Sigmoid colon (tissue), 7 donors: Measurements from ENCODE around the gene USP37. TPM values are rescaled to one million over a fixed set of nuclear protein-coding genes. Genes with fewer than 3 reads are reported as not detected.

Experiments used
- DNase-seq: peaks from one replicate; pipeline ENCODE4 v3.0.0-alpha.2; 2019
- H3K27ac ChIP-seq, 4 donors: fragments of 200-600 bp; sonication (generic); one replicate each; pipeline ENCODE4 v1.5.1; 2016 to 2019; ENCODE audit warnings: mild to moderate bottlenecking in 1 of 4
- H3K27me3 ChIP-seq, 3 donors: fragments of 200-600 bp; sonication (generic); one replicate each; pipeline ENCODE4 v1.5.1; 2019; ENCODE audit warnings: mild to moderate bottlenecking in 1 of 3
- H3K36me3 ChIP-seq, 4 donors: fragments of 200-600 bp; sonication (generic); one replicate each; pipeline ENCODE4 v1.5.1; 2016 to 2019
- H3K4me1 ChIP-seq, 4 donors: fragments of 200-600 bp; sonication (generic); one replicate each; pipeline ENCODE4 v1.5.1; 2017 to 2019
- H3K4me3 ChIP-seq, 4 donors: fragments of 200-600 bp; sonication (generic); one replicate each; pipeline ENCODE4 v1.5.1; 2017 to 2019; ENCODE audit warnings: mild to moderate bottlenecking in 2 of 4, moderate library complexity in 1 of 4
- H3K9me3 ChIP-seq, 4 donors: fragments of 200-600 bp in 3 of 4; sonication (generic) in 3 of 4; one replicate each; pipeline versions ENCODE4 v1.5.1 to v1.6.1; 2013 to 2019
- CTCF ChIP-seq, 4 experiments: fragments of 450-650 bp in 3 of 4; fragments of 200-600 bp in 1 of 4; IDR thresholded peaks; one replicate each; pipeline ENCODE4 v1.5.1; 2016 to 2019; ENCODE audit warnings: antibody characterized with exemption in 4 of 4, mild to moderate bottlenecking in 3 of 4, moderate library complexity in 2 of 4
- EP300 ChIP-seq, 4 donors: sonication (generic); formaldehyde crosslinking; IDR thresholded peaks; one replicate each; pipeline ENCODE4 v1.6.1; 2017; ENCODE audit warnings: antibody characterized with exemption in 4 of 4
- POLR2A ChIP-seq, 2 donors: fragments of 450-650 bp; IDR thresholded peaks; one replicate each; pipeline ENCODE4 v1.6.1; 2016; ENCODE audit warnings: antibody characterized with exemption in 2 of 2, mild to moderate bottlenecking in 2 of 2, moderate library complexity in 2 of 2
- POLR2AphosphoS5 ChIP-seq, 4 donors: sonication (generic); formaldehyde crosslinking; IDR thresholded peaks; one replicate each; pipeline ENCODE4 v1.6.1; 2017; ENCODE audit warnings: antibody characterized with exemption in 4 of 4
- WGBS, 2 donors: extraction: QIAGEN DNeasy Blood & Tissue Kit; methylation state at CpG; one replicate each; pipeline ENCODE4 v1.1.7; 2013; 5-methylcytosine and 5-hydroxymethylcytosine counted together
- intact Hi-C: fragments of 100-400 bp; cut with DNase I; formaldehyde crosslinking; loops from one replicate; pipeline ENCODE4 v1.15.1; 2023
- polyA plus RNA-seq, 3 donors: library from polyadenylated mRNA; stranded (reverse); fragments of 200-250 nt; gene quantifications; one replicate each; pipeline ENCODE4 v1.2.3, GENCODE V29; 2013
- total RNA-seq, 4 donors: library from RNA; depleted of rRNA; stranded (reverse); fragments of >200 nt; gene quantifications; one replicate each; pipeline ENCODE4 v1.1.0, GENCODE V29; 2016
- donor health status: healthy with polysubstance abuse.
- donor health status: Bipolar disorder and iron deficiency.
- donor health status: healthy.

The USP37 gene
- total and polyA plus RNA-seq, 7 donors, result 1.8 to 11.4 (median 6.6) TPM

DNA sequence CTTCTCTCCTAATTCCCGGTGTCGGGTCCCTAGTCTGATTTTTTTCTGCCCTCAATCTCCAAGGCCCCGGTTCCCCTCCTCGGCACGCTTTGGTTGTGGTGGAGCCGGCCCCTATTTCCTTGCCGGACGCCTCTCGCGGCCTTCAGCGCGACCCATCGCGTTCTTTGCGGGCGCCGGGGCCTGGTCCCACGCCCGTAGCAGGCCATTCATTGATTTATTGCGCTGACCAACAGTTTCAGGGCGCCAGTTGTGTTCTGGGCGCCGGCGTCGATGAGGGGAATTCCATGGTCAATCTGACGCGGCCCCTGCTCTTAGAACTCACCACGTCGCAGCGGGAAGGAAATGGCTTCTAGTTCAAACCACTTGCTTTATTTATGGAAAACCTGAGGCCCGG lies 884 bp upstream of the USP37 start:
- peak overlapping the region; percentile 60 to 72 (median 67) for H3K4me3 ChIP-seq
- intact Hi-C loops, result loop anchor here (2.0 to 5.0 kb wide), 4 partner anchors 48 to 277 kb away; partner anchors contain the start of gene TMBIM1
- peak; percentile 78 for DNase-seq
- TF ChIP-seq POLR2AphosphoS5 (IDR thresholded peaks at IDR 0.05), result no peak
- TF ChIP-seq CTCF (IDR thresholded peaks at IDR 0.05), result no peak
- TF ChIP-seq EP300 (IDR thresholded peaks at IDR 0.05), result no peak
- no peak for TF ChIP-seq POLR2A (IDR thresholded peaks at IDR 0.05)
- H3K27me3 ChIP-seq, result no peaks in the 10 kb centered on the region
- peaks cover 0 to 40% (median 36%) of the 10 kb centered on the region in 4 donors for H3K4me1 ChIP-seq
- H3K27ac ChIP-seq, result peak overlapping the region; percentile 91 to 96 (median 94)
- no peaks in the 10 kb centered on the region for H3K9me3 ChIP-seq
- 0% methylated on average over 31 of the region's 31 CpGs for WGBS, 2 donors
- peaks cover 0 to 12% (median 5%) of the 10 kb centered on the region in 4 donors for H3K36me3 ChIP-seq

DNA sequence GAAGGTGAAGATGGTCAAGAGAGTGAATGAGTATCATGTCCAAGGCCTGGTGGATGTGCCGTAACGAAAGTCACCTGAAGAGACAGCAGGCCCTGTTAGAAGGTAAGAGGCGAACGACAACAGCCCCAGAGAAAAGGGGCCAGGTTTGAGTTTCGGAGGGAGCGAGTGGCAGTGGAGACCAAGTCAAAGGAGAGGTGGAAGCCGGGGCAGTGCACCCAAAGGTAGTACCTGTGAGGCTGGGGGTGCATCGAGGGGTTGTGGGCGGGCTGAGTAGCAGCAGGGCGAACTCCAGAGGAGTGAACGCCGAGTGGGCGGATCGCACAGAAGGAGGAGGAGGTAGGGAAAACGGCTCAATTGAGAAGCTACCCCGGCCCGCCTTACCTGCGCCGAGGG lies 358 bp downstream of the USP37 start:
- TF ChIP-seq POLR2AphosphoS5 (IDR thresholded peaks at IDR 0.05) (no peak), CTCF (IDR thresholded peaks at IDR 0.05) (no peak), EP300 (IDR thresholded peaks at IDR 0.05) (no peak), POLR2A (IDR thresholded peaks at IDR 0.05) (no peak)

DNA sequence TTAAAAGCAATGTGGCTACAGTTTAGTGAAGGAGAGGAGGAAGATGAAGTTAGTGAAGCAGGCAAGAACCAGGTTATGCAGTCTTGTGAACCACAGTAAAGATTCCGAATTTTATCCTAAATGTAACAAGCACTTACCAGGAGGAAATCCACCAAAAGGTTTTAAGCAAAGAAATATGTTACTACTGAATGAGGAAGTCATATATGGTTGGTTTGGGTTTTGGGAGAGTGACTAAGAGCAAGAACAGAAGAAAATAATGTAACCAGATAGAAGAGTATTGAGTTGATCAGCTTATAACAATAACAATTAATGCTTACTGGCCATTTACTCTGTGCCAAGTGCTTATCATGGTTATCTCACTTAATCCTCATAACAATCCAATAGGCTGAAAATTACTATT lies 1.9 kb downstream of the USP37 start:
- no peak for TF ChIP-seq POLR2A (IDR thresholded peaks at IDR 0.05)
- no peak for TF ChIP-seq CTCF (IDR thresholded peaks at IDR 0.05)
- no peak for TF ChIP-seq POLR2AphosphoS5 (IDR thresholded peaks at IDR 0.05)
- no peak for TF ChIP-seq EP300 (IDR thresholded peaks at IDR 0.05)
- H3K4me3 ChIP-seq, result no peak overlapping the region
- 76 to 94% methylated on average over 1 of the region's 1 CpG for WGBS, 2 donors
- no peaks in the 10 kb centered on the region for H3K27me3 ChIP-seq
- H3K27ac ChIP-seq, result peak overlapping the region in 1 of 4 donors; percentile 95
- H3K36me3 ChIP-seq, result peaks cover 0 to 5% (median 1%) of the 10 kb centered on the region in 4 donors
- intact Hi-C loops, result loop anchor here (5.0 kb wide), 3 partner anchors 51 to 274 kb away; partner anchors contain the start of gene TMBIM1
- peaks cover 0 to 34% (median 31%) of the 10 kb centered on the region in 4 donors for H3K4me1 ChIP-seq
- no peaks in the 10 kb centered on the region for H3K9me3 ChIP-seq
- DNase-seq, result no peak

More for the DNA sequence above, 358 bp downstream of the USP37 start:
- peaks cover 0 to 8% (median 5%) of the 10 kb centered on the region in 4 donors for H3K36me3 ChIP-seq
- intact Hi-C loops, result loop anchor here (2.0 to 5.0 kb wide), 4 partner anchors 50 to 275 kb away; partner anchors contain the start of gene TMBIM1
- no peaks in the 10 kb centered on the region for H3K9me3 ChIP-seq
- peak overlapping the region; percentile 91 to 96 (median 94) for H3K27ac ChIP-seq
- WGBS, 2 donors, result 0 to 1% methylated on average over 19 of the region's 19 CpGs
- no peaks in the 10 kb centered on the region for H3K27me3 ChIP-seq
- peaks cover 0 to 39% (median 35%) of the 10 kb centered on the region in 4 donors for H3K4me1 ChIP-seq
- no peak for DNase-seq
- H3K4me3 ChIP-seq, result peak overlapping the region; percentile 60 to 76 (median 70)

DNA sequence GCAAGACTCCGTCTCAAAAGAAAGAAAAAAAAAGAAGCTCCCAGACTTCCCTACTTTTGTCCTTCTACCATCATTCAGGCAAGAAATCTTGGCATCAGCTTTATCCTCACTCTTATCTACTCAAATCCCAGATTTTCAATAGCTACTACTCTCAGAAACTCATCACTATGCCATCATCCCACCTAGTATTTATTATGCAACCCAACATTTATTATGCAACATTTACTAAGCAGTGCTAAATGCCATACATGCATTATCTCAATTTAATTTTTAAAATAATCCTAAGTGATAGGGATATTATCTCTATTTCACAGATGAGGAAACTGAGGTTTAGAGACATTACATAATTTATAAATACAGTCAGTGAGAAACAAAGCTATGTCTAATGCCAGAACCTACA lies 4.1 kb downstream of the USP37 start:
- H3K27ac ChIP-seq, result no peak overlapping the region
- TF ChIP-seq CTCF (IDR thresholded peaks at IDR 0.05) (no peak), POLR2AphosphoS5 (IDR thresholded peaks at IDR 0.05) (no peak), POLR2A (IDR thresholded peaks at IDR 0.05) (no peak), EP300 (IDR thresholded peaks at IDR 0.05) (no peak)
- no peak for DNase-seq
- H3K4me1 ChIP-seq, result peaks cover 0 to 13% (median 10%) of the 10 kb centered on the region in 4 donors
- peaks cover 0 to 24% (median 3%) of the 10 kb centered on the region in 4 donors for H3K36me3 ChIP-seq
- 88 to 100% methylated on average over 1 of the region's 1 CpG for whole genome bisulfite sequencing, 2 donors
- intact Hi-C loops, result no loop called here
- no peak overlapping the region for H3K4me3 ChIP-seq
- no peaks in the 10 kb centered on the region for H3K9me3 ChIP-seq
- no peaks in the 10 kb centered on the region for H3K27me3 ChIP-seq

- H3K27ac ChIP-seq, result no peak overlapping the region
- H3K9me3 ChIP-seq, result no peaks in the 10 kb centered on the region
- no peak for DNase-seq
- no peak overlapping the region for H3K4me3 ChIP-seq
- no peaks in the 10 kb centered on the region for H3K27me3 ChIP-seq
- H3K36me3 ChIP-seq, result peaks cover 0 to 61% (median 12%) of the 10 kb centered on the region in 4 donors
- no peaks in the 10 kb centered on the region for H3K4me1 ChIP-seq
- intact Hi-C loops, result no loop called here
- WGBS, 2 donors, result 96 to 98% methylated on average over 3 of the region's 3 CpGs
- TF ChIP-seq POLR2AphosphoS5 (IDR thresholded peaks at IDR 0.05) (no peak), EP300 (IDR thresholded peaks at IDR 0.05) (no peak), POLR2A (IDR thresholded peaks at IDR 0.05) (no peak), CTCF (IDR thresholded peaks at IDR 0.05) (no peak)
Observed at GRCh38 chr2:218558986-218559385, 9.2 kb downstream of the USP37 start.
